Gastrocnemius medialis (tissue), 4 donors: Measurements from ENCODE around the gene AFG3L2. TPM values are rescaled to one million over a fixed set of nuclear protein-coding genes. Genes with fewer than 3 reads are reported as not detected.
A peak's percentile ranks its signal among the peaks of the same experiment; 100 is the strongest.

Source experiments
- ATAC-seq, 2 donors: fragments of 150-250 bp; one replicate each; pipeline ENCODE4 v1.9.1; 2016
- DNase-seq, 2 donors: peaks; one replicate each; pipeline ENCODE4 v3.0.0-alpha.2; 2019
- H3K27ac ChIP-seq, 4 donors: fragments of 200-600 bp; sonication (generic); 1 replicate in 1 of 4; 2 replicates in 3 of 4; pipeline ENCODE4 v1.5.1; 2016 to 2018; ENCODE audit warnings: mild to moderate bottlenecking in 2 of 4, moderate library complexity in 1 of 4
- H3K27me3 ChIP-seq, 3 donors: fragments of 200-600 bp; sonication (generic) in 2 of 3; 1 replicate in 1 of 3; 2 replicates in 2 of 3; pipeline versions ENCODE4 v1.5.1 to v1.6.0; 2016 to 2019; ENCODE audit warnings: mild to moderate bottlenecking in 1 of 3, moderate library complexity in 1 of 3
- H3K36me3 ChIP-seq, 2 donors: fragments of 200-600 bp; sonication (generic) in 1 of 2; one replicate each; pipeline ENCODE4 v1.5.1; 2017 to 2018
- H3K4me1 ChIP-seq, 2 donors: fragments of 200-600 bp; sonication (generic) in 1 of 2; one replicate each; pipeline ENCODE4 v1.5.1; 2016 to 2017; ENCODE audit warnings: mild to moderate bottlenecking in 2 of 2
- H3K4me3 ChIP-seq, 4 donors: fragments of 200-600 bp; sonication (generic) in 3 of 4; 1 replicate in 1 of 4; 2 replicates in 3 of 4; pipeline ENCODE4 v1.5.1; 2016 to 2019; ENCODE audit warnings: mild to moderate bottlenecking in 2 of 4
- H3K9me3 ChIP-seq, 3 donors: fragments of 200-600 bp; sonication (generic) in 2 of 3; 1 replicate in 1 of 3; 2 replicates in 2 of 3; pipeline ENCODE4 v1.5.1; 2016 to 2019
- CTCF ChIP-seq, 5 experiments: fragments of 450-650 bp in 3 of 5; fragments of 200-600 bp in 2 of 5; sonication (generic) in 2 of 5; IDR thresholded peaks in 4 of 5; conservative IDR thresholded peaks in 1 of 5; 1 replicate in 4 of 5; 2 replicates in 1 of 5; pipeline ENCODE4 v1.5.1; 2016 to 2019; ENCODE audit warnings: antibody characterized with exemption in 5 of 5, mild to moderate bottlenecking in 3 of 5, moderate library complexity in 3 of 5
- POLR2A ChIP-seq, 2 donors: fragments of 450-650 bp; IDR thresholded peaks; one replicate each; pipeline ENCODE4 v1.6.1; 2017; ENCODE audit warnings: antibody characterized with exemption in 2 of 2, mild to moderate bottlenecking in 2 of 2, moderate library complexity in 2 of 2
- in situ Hi-C, 4 donors: fragments of 200-750 bp; cut with MboI; loops; one replicate each; pipeline versions ENCODE4 v1.15.0 to v1.8.0; 2017; ENCODE audit warnings: low sequenced_read_pairs in 4 of 4
- intact Hi-C: fragments of 100-400 bp; cut with DNase I; formaldehyde crosslinking; loops from one replicate; pipeline ENCODE4 v1.15.1; 2023; ENCODE audit warnings: low total_unique reads
- total RNA-seq, 4 donors: library from RNA; depleted of rRNA; stranded (reverse); fragments of >200 nt; gene quantifications; one replicate each; pipeline versions ENCODE4 v1.1.0 to v1.2.3, GENCODE V29; 2016

Gene AFG3L2
- total RNA-seq, 4 donors from 2014 or later, result 102 to 166 (median 124) TPM

- peaks cover 7 to 11% of the 10 kb centered on the region in 2 donors for H3K4me1 ChIP-seq
- intact Hi-C loops (no loop called here), in situ Hi-C loops (no loop called here)
- peaks cover 0 to 76% of the 10 kb centered on the region in 2 donors for H3K36me3 ChIP-seq
- H3K27ac ChIP-seq, result no peak overlapping the region
- no peak for ATAC-seq
- no peaks in the 10 kb centered on the region for H3K9me3 ChIP-seq
- TF ChIP-seq CTCF (IDR thresholded peaks at IDR 0.05 in 4 of 5, conservative IDR thresholded peaks at IDR 0.05 in 1 of 5) (no peak), POLR2A (IDR thresholded peaks at IDR 0.05) (no peak)
- no peak for DNase-seq
- H3K4me3 ChIP-seq, result no peak overlapping the region
- no peaks in the 10 kb centered on the region for H3K27me3 ChIP-seq
Measured at GRCh38 chr18:12342661-12343060, 34.4 kb downstream of the AFG3L2 start.

- DNase-seq (no peak), ATAC-seq (no peak)
- H3K9me3 ChIP-seq, result no peaks in the 10 kb centered on the region
- no peaks in the 10 kb centered on the region for H3K27me3 ChIP-seq
- no peak overlapping the region for H3K27ac ChIP-seq
- no peak for TF ChIP-seq POLR2A (IDR thresholded peaks at IDR 0.05)
- TF ChIP-seq CTCF (IDR thresholded peaks at IDR 0.05 in 4 of 5, conservative IDR thresholded peaks at IDR 0.05 in 1 of 5), result no peak
- peaks cover 0 to 73% of the 10 kb centered on the region in 2 donors for H3K36me3 ChIP-seq
- no peak overlapping the region for H3K4me3 ChIP-seq
- intact Hi-C loops, result no loop called here
- in situ Hi-C loops, result no loop called here
- peaks cover 22 to 27% of the 10 kb centered on the region in 2 donors for H3K4me1 ChIP-seq
Measured at GRCh38 chr18:12340945-12341660, 35.9 kb downstream of the AFG3L2 start.

GRCh38 chr18:12338382-12338781, 38.6 kb downstream of the AFG3L2 start:
- H3K4me3 ChIP-seq, result no peak overlapping the region
- ATAC-seq, result no peak
- peaks cover 22 to 31% of the 10 kb centered on the region in 2 donors for H3K4me1 ChIP-seq
- intact Hi-C loops, result no loop called here
- DNase-seq, result no peak
- peak overlapping the region; percentile 46 to 75 (median 62) for H3K27ac ChIP-seq
- no peaks in the 10 kb centered on the region for H3K27me3 ChIP-seq
- TF ChIP-seq POLR2A (IDR thresholded peaks at IDR 0.05), result no peak
- TF ChIP-seq CTCF (IDR thresholded peaks at IDR 0.05 in 4 of 5, conservative IDR thresholded peaks at IDR 0.05 in 1 of 5), result no peak
- peaks cover 0 to 74% of the 10 kb centered on the region in 2 donors for H3K36me3 ChIP-seq
- H3K9me3 ChIP-seq, result no peaks in the 10 kb centered on the region
- in situ Hi-C loops, result no loop called here

- in situ Hi-C loops (no loop called here), intact Hi-C loops (no loop called here)
- Histone ChIP-seq H3K9me3 (no peaks in the 10 kb centered on the region), H3K27ac (peak overlapping the region in 3 of 4 donors; percentile 2 to 75 (median 22)), H3K27me3 (no peaks in the 10 kb centered on the region), H3K4me3 (no peak overlapping the region), H3K4me1 (peaks cover 22 to 31% of the 10 kb centered on the region in 2 donors), H3K36me3 (peaks cover 0 to 61% of the 10 kb centered on the region in 2 donors)
- ATAC-seq, result peak in 1 of 2 donors; percentile 90
- TF ChIP-seq POLR2A (IDR thresholded peaks at IDR 0.05) (no peak), CTCF (IDR thresholded peaks at IDR 0.05 in 4 of 5, conservative IDR thresholded peaks at IDR 0.05 in 1 of 5) (no peak)
- no peak for DNase-seq
Measured at GRCh38 chr18:12336887-12337286, 40.1 kb downstream of the AFG3L2 start.
